Measurements from ENCODE around the gene TMEM52.

TMEM52 gene

GRCh38 chr1:1875932-1876331 is 43.1 kb downstream of the TMEM52 start:
- Histone ChIP-seq H3K27ac (no peak overlapping the region), H3K4me3 (no peak overlapping the region)
- TF ChIP-seq, protein P1, sequence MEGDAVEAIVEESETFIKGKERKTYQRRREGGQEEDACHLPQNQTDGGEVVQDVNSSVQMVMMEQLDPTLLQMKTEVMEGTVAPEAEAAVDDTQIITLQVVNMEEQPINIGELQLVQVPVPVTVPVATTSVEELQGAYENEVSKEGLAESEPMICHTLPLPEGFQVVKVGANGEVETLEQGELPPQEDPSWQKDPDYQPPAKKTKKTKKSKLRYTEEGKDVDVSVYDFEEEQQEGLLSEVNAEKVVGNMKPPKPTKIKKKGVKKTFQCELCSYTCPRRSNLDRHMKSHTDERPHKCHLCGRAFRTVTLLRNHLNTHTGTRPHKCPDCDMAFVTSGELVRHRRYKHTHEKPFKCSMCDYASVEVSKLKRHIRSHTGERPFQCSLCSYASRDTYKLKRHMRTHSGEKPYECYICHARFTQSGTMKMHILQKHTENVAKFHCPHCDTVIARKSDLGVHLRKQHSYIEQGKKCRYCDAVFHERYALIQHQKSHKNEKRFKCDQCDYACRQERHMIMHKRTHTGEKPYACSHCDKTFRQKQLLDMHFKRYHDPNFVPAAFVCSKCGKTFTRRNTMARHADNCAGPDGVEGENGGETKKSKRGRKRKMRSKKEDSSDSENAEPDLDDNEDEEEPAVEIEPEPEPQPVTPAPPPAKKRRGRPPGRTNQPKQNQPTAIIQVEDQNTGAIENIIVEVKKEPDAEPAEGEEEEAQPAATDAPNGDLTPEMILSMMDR (IDR thresholded peaks at IDR 0.05): no peak
- no peak for DNase-seq (ENCODE audit: low spot score)

DNA sequence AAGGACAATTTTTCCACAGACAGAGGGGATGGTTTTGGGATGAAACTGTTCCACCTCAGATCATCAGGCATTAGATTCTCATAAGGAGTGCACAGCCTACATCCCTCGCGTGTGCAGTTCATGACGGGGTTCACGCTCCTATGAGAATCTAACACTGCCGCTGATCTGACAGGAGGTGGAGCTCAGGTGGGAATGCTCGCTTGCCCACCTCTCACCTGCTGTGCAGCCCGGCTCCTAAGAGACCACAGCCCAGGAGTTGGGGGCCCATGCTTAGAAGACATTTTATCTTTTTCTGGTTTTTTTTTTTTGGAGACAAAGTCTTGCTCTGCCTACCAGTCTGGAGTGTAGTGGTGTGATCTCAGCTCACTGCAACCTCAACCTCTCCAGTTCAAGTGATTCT is 44.2 kb downstream of the TMEM52 start:
- DNase-seq (ENCODE audit: low spot score): no peak
- Histone ChIP-seq H3K27ac (no peak overlapping the region), H3K4me3 (no peak overlapping the region)
- TF ChIP-seq, protein P1 (IDR thresholded peaks at IDR 0.05): no peak

- no peak for DNase-seq (ENCODE audit: low spot score)
- Histone ChIP-seq H3K4me3 (no peak overlapping the region), H3K27ac (no peak overlapping the region)
- TF ChIP-seq, protein P1 (IDR thresholded peaks at IDR 0.05): no peak
Observed at GRCh38 chr1:1873186-1873585, 45.9 kb downstream of the TMEM52 start.

DNA sequence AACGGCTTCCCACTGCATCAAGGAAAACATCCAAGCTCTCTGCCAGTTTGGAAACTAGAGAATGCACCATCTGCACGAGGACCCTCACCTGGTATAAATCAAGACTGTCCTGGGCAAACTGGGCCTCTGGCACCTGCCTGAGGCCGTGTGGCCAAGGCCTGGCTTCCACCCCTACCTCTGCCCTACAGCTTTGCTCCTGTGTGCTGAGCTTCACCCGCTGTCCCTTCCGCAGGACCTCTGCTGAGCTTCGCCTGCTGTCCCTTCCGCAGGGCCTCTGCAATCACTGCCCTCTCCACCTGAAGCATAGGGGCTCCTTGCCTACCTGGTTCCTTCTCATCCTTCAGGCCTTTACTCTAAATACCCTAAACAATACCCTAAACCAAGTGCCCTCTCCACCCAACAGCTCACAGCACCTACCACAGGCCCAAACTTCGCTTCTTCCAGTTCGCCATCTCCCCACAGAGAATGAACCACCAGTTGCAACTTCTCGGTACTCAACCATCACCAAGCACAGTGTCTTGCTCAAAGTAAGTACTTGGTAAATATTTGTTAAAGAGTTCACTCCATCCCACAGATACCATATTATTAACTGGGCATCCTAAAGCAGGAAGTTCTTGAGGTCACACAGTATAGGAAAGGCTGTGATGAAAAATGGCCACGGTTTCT is 46.6 kb downstream of the TMEM52 start:
- H3K27ac ChIP-seq: no peak overlapping the region
- TF ChIP-seq, protein P1 (IDR thresholded peaks at IDR 0.05): no peak
- no peak for DNase-seq (ENCODE audit: low spot score)
- H3K4me3 ChIP-seq: no peak overlapping the region

- Histone ChIP-seq H3K27ac (no peak overlapping the region), H3K4me3 (no peak overlapping the region)
- no peak for DNase-seq (ENCODE audit: low spot score)
- TF ChIP-seq, protein P1 (IDR thresholded peaks at IDR 0.05): no peak
Observed at GRCh38 chr1:1869469-1869868, 49.6 kb downstream of the TMEM52 start.

Measured in coronary artery (tissue), 2 donors.